HK-2 (cell line): ENCODE measurements around the gene RNF175.
"Not testable (repeated sequence)": the region's sequence is repeated elsewhere in the genome, so short reads cannot be mapped to it uniquely, and the experiment has no call there.

Source experiments
- DNase-seq: peaks from one replicate; pipeline ENCODE4 v3.0.0-alpha.2; 2018; ENCODE audit not compliant: unreplicated experiment

RNF175 gene

DNA sequence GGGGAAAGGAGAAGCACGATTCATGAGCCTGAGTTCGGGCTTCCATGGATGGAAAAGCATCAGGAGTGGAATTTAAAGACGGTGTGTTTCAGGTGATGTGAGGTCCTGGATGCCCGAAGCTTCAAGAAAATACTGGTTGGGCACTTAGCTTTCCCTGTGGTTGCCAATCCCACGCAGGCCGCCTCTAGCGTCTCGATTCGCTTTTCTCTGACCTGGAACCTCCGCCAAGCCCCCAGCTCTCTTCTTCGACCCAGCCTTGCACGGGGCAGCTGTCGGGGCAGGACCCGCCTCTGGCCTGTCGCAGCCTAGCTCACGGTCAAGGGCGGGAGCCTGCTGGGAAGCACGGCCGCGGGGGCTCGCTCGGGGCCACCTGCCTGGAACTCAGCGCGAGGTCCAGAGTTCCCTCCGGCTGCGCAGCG is 76.1 kb downstream of the RNF175 start:
- no peak for DNase-seq

GRCh38 chr4:153679486-153679885 is 80.3 kb downstream of the RNF175 start:
- DNase-seq = no peak

GRCh38 chr4:153676984-153677383 is 82.8 kb downstream of the RNF175 start:
- no peak for DNase-seq

GRCh38 chr4:153676486-153676885 is 83.3 kb downstream of the RNF175 start:
- DNase-seq = no peak

GRCh38 chr4:153669838-153670237 is 90.0 kb downstream of the RNF175 start:
- DNase-seq = no peak

GRCh38 chr4:153668647-153669046 is 91.2 kb downstream of the RNF175 start:
- DNase-seq = no peak

DNA sequence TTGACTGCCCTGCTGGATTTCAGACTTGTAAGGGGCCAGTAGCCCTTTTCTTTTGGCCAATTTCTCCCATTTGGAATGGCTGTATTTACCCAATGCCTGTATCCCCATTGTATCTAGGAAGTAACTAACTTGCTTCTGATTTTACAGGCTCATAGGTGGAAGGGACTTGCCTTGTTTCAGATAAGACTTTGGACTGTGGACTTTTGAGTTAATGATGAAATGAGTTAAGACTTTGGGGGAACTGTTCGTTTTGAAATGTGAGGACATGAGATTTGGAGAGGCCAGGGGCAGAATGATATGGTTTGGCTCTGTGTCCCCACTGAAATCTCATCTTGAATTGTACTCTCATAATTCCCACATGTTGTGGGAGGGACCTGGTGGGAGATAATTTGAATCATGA is 93.3 kb downstream of the RNF175 start:
- not testable (repeated sequence) for DNase-seq

DNA sequence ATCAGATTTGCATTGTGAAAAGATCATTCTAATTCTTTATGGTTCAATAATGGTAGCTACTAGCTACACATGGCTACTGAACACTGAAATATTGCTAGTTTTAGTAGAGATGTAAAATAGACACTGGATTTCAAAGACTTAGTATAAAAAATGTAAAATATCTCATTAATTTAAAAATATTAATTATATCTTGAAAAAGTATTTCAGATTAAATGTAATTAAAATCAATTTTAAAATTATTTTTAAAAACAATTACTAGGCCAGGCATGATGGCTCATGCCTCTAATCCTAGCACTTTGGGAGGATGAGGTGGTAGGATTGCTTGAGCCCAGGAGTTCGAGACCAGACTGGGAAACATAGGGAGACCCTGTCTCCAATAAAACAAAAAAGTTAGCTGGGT is 96.2 kb downstream of the RNF175 start:
- no peak for DNase-seq

DNA sequence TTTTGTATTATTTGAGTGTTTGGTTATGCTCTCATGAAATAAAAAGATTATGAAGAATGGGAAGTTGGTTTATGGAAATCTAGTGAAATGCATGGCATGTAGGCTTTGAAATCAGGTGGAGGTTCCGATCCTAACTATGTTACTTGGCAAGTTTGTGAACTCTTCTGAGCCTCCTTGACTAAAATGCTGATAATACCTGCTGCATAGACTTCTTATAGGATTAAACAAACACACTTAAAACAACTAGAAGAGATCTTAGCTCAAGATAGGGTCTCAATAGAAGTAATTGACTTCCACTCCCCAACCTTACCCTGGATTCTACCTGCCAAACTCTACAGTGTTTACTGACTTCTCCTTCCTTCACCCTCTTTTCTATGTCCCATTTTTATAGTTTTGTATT is 97.9 kb downstream of the RNF175 start:
- no peak for DNase-seq

DNA sequence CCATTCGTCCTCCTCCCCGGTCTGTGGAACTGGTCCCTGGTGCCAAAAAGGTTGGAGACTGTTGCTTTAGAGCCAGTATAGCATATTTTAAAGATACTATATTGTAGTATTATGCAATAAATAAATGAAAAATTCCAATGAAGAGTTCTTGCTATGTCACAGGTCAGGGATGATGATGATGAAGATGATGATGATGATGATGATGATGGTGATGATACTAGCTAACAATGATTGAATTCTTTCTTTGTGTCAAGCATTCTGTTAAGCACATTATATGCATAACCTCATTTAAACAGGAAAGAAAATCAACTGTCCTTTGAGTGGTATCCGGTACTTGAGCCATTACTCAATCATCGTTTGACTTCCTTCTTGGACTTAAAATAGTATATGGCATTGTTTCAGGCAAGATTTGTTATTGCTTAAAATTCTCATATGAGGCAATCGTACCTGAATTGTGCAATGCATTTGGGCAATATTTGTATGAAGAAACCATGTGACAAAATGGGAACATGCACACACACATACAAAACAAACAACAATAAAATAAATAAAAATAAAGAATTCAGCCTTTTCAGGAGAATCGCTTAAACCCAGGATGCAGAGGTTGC is 98.5 kb downstream of the RNF175 start:
- DNase-seq = no peak
